ENCODE results near the gene PUSL1. TPM values are rescaled to one million over a fixed set of nuclear protein-coding genes. Genes with fewer than 3 reads are reported as not detected.
A peak's percentile ranks its signal among the peaks of the same experiment; 100 is the strongest.

PUSL1 gene
- total and polyA plus RNA-seq, 2 of the 13 experiments (the other 11 are each of a cell fraction or from before 2014, with no cell fraction given) = 8.3 to 22.2 TPM

- TF ChIP-seq TFE3 (CRISPR knock-in tag; IDR thresholded peaks at IDR 0.05) = peak; percentile 13; the same call in 1 of the 2 replicates
- TF ChIP-seq PRDM10 (CRISPR knock-in tag; IDR thresholded peaks at IDR 0.05; ENCODE audit: low read depth) = peak; percentile 67; the same call in 1 of the 2 replicates
- TF ChIP-seq KDM2A (CRISPR knock-in tag; IDR thresholded peaks at IDR 0.05; ENCODE audit: borderline replicate concordance, low read depth) = peak; percentile 57; the same call in 1 of the 2 replicates
- TF ChIP-seq ZIK1 (CRISPR knock-in tag; IDR thresholded peaks at IDR 0.05; ENCODE audit: borderline replicate concordance, low read depth) = peak; percentile 57
- TF ChIP-seq ZNF776 (CRISPR knock-in tag; IDR thresholded peaks at IDR 0.05) = peak; percentile 29; the same call in 1 of the 2 replicates
- peak; percentile 20; the same call in 1 of the 2 replicates for TF ChIP-seq ZHX1 (CRISPR knock-in tag; IDR thresholded peaks at IDR 0.05; ENCODE audit: low read depth)
- TF ChIP-seq MYC (CRISPR knock-in tag; IDR thresholded peaks at IDR 0.05; ENCODE audit: borderline replicate concordance) = peak; percentile 93
- TF ChIP-seq RXRA (CRISPR knock-in tag; IDR thresholded peaks at IDR 0.05) = peak; percentile 61; the same call in 1 of the 2 replicates
- TF ChIP-seq SRSF9 (IDR thresholded peaks at IDR 0.05; ENCODE audit: borderline replicate concordance, insufficient read depth, low read depth, low read length, poor library complexity, severe bottlenecking) = no peak
- TF ChIP-seq KAT7 (CRISPR knock-in tag; IDR thresholded peaks at IDR 0.05; ENCODE audit: borderline replicate concordance) = peak; percentile 13; the same call in 1 of the 2 replicates
- TF ChIP-seq SOX13 (IDR thresholded peaks at IDR 0.05) = no peak
- TF ChIP-seq SOX13 (CRISPR knock-in tag; conservative IDR thresholded peaks at IDR 0.05 in 1 of 2, IDR thresholded peaks at IDR 0.05 in 1 of 2) = 0 out of 4 replicates have a peak, but pooled peaks of 1 of the 2 experiments have one; percentile 2
- peak; percentile 14; the same call in 1 of the 2 replicates for TF ChIP-seq ZNF629 (CRISPR knock-in tag; conservative IDR thresholded peaks at IDR 0.05)
- peak; percentile 86 for TF ChIP-seq GABPB1 (CRISPR knock-in tag; IDR thresholded peaks at IDR 0.05)
- no peak for TF ChIP-seq FOXK1 (CRISPR knock-in tag; IDR thresholded peaks at IDR 0.05; ENCODE audit: borderline replicate concordance, low read depth)
- TF ChIP-seq NKX3-1 (CRISPR knock-in tag; IDR thresholded peaks at IDR 0.05) = 0 out of 2 replicates have a peak, but pooled peaks have one; percentile 23
- TF ChIP-seq ZNF24 (IDR thresholded peaks at IDR 0.05) = peak; percentile 91; the same call in 1 of the 2 replicates
- TF ChIP-seq FOXA3 (CRISPR knock-in tag; IDR thresholded peaks at IDR 0.05) = 0 out of 2 replicates have a peak, but pooled peaks have one; percentile 6
- TF ChIP-seq ZNF709 (CRISPR knock-in tag; IDR thresholded peaks at IDR 0.05) = no peak
- TF ChIP-seq REPIN1 (CRISPR knock-in tag; IDR thresholded peaks at IDR 0.05; ENCODE audit: borderline replicate concordance, low read depth) = peak; percentile 55; the same call in 1 of the 2 replicates
- TF ChIP-seq CHD2 (IDR thresholded peaks at IDR 0.05; ENCODE audit: low read depth, low read length) = peak; percentile 73; the same call in 1 of the 2 replicates
These were observed at the start of gene PUSL1, which contains the start of gene ACAP3 (continued) for GRCh38 chr1:1307923-1308755.

All from HepG2 (cell line).